DLD1 (cell line): ENCODE results near the gene LSM14A.
"Not testable (repeated sequence)": the region's sequence is repeated elsewhere in the genome, so short reads cannot be mapped to it uniquely, and the experiment has no call there.

Experiments used
- in situ Hi-C: cut with HindIII; loops from 2 replicates; pipeline ENCODE4 v1.10.0; 2017; ENCODE audit warnings: low sequenced_read_pairs

The LSM14A gene

GRCh38 chr19:34171877-34172660, at the start of gene LSM14A:
LSM14A (plus strand) TSS chr19:34172504; CDS start chr19:34172643, 139 bp downstream.
- in situ Hi-C loops = no loop called here

- in situ Hi-C loops = no loop called here
These were observed 47.5 kb upstream of the LSM14A start for GRCh38 chr19:34124828-34125227.

GRCh38 chr19:34126966-34127365, 45.3 kb upstream of the LSM14A start:
- in situ Hi-C loops = no loop called here

GRCh38 chr19:34127684-34128189, 44.6 kb upstream of the LSM14A start:
- in situ Hi-C loops = no loop called here

- in situ Hi-C loops = no loop called here
These were observed 43.6 kb upstream of the LSM14A start for GRCh38 chr19:34128558-34129250.

GRCh38 chr19:34131100-34131499, 41.2 kb upstream of the LSM14A start:
- in situ Hi-C loops = no loop called here

- in situ Hi-C loops = not testable (repeated sequence)
These were observed 40.2 kb upstream of the LSM14A start for GRCh38 chr19:34132145-34132544.

- in situ Hi-C loops = not testable (repeated sequence)
These were observed 39.6 kb upstream of the LSM14A start for GRCh38 chr19:34132706-34133105.

GRCh38 chr19:34134190-34135053, 37.9 kb upstream of the LSM14A start:
- in situ Hi-C loops = no loop called here

- in situ Hi-C loops = no loop called here
These were observed 37.1 kb upstream of the LSM14A start for GRCh38 chr19:34135054-34135800.

GRCh38 chr19:34135821-34136611, 36.3 kb upstream of the LSM14A start:
- in situ Hi-C loops = no loop called here

GRCh38 chr19:34141025-34141424, 31.3 kb upstream of the LSM14A start:
- in situ Hi-C loops = no loop called here

GRCh38 chr19:34142440-34142839, 29.9 kb upstream of the LSM14A start:
- in situ Hi-C loops = no loop called here

GRCh38 chr19:34145741-34146202, 26.5 kb upstream of the LSM14A start:
- in situ Hi-C loops = no loop called here

GRCh38 chr19:34148658-34149185, 23.6 kb upstream of the LSM14A start:
- in situ Hi-C loops = no loop called here

GRCh38 chr19:34149873-34150272, 22.4 kb upstream of the LSM14A start:
- in situ Hi-C loops = no loop called here

- in situ Hi-C loops = no loop called here
These were observed 21.7 kb upstream of the LSM14A start for GRCh38 chr19:34150558-34150957.

- in situ Hi-C loops = no loop called here
These were observed 20.9 kb upstream of the LSM14A start for GRCh38 chr19:34151439-34151838.

- in situ Hi-C loops = no loop called here
These were observed 17.9 kb upstream of the LSM14A start for GRCh38 chr19:34154401-34154800.
